CD14-positive monocyte (primary cell): ENCODE data around the gene KIAA0513. TPM values are rescaled to one million over a fixed set of nuclear protein-coding genes. Genes with fewer than 3 reads are reported as not detected.
A peak's percentile ranks its signal among the peaks of the same experiment; 100 is the strongest.

ENCODE experiments used
- DNase-seq, 3 donors: peaks; one replicate each; pipeline ENCODE4 v3.0.0-alpha.2; 2011 to 2022
- H2AFZ ChIP-seq: 2 replicates; pipeline ENCODE4 v1.6.0; 2012; ENCODE audit warnings: mild to moderate bottlenecking, low read depth, low read length, inconsistent platforms; ENCODE audit not compliant: insufficient read depth, poor library complexity, severe bottlenecking
- H3K27ac ChIP-seq, 2 donors: 1 replicate in 1 of 2; 2 replicates in 1 of 2; pipeline ENCODE4 v1.5.1; 2012 to 2013; ENCODE audit warnings: low read length in 2 of 2, control low read depth in 1 of 2, inconsistent platforms in 1 of 2, low read depth in 1 of 2, mild to moderate bottlenecking in 1 of 2
- H3K27me3 ChIP-seq, 2 donors: one replicate each; pipeline versions ENCODE4 v1.6.0 to v1.6.1; 2011 to 2013; ENCODE audit warnings: low read length in 2 of 2; ENCODE audit not compliant: control insufficient read depth in 2 of 2, insufficient read depth in 2 of 2
- H3K36me3 ChIP-seq, 2 donors: replicated peaks in 1 of 2; 1 replicate in 1 of 2; 2 replicates in 1 of 2; pipeline versions ENCODE4 v1.5.1 to v1.6.1; 2012 to 2013; ENCODE audit warnings: low read length in 2 of 2, control low read depth in 1 of 2, inconsistent platforms in 1 of 2, mild to moderate bottlenecking in 1 of 2; ENCODE audit not compliant: insufficient read depth in 2 of 2, control insufficient read depth in 1 of 2
- H3K4me1 ChIP-seq, 2 donors: 1 replicate in 1 of 2; 2 replicates in 1 of 2; pipeline versions ENCODE4 v1.5.1 to v1.6.1; 2012 to 2013; ENCODE audit warnings: low read length in 2 of 2, control low read depth in 1 of 2, inconsistent platforms in 1 of 2, mild to moderate bottlenecking in 1 of 2, moderate library complexity in 1 of 2; ENCODE audit not compliant: insufficient read depth in 2 of 2, control insufficient read depth in 1 of 2
- H3K4me2 ChIP-seq: replicated peaks from 2 replicates; pipeline ENCODE3; 2012; ENCODE audit warnings: low read length, moderate library complexity, mild to moderate bottlenecking; ENCODE audit not compliant: poor library complexity, severe bottlenecking; ENCODE audit errors: extremely low read depth
- H3K4me3 ChIP-seq, 3 experiments: fragments of 200-600 bp in 1 of 3; sonication (generic) in 1 of 3; replicated peaks in 1 of 3; 1 replicate in 2 of 3; 2 replicates in 1 of 3; pipeline ENCODE4 v1.5.1; 2011 to 2013; ENCODE audit warnings: low read length in 3 of 3, mild to moderate bottlenecking in 3 of 3, control low read depth in 2 of 3, low read depth in 2 of 3, inconsistent platforms in 1 of 3, moderate library complexity in 1 of 3
- H3K79me2 ChIP-seq: 2 replicates; pipeline ENCODE4 v1.6.0; 2012; ENCODE audit warnings: mild to moderate bottlenecking, control low read depth, inconsistent platforms, low read length, moderate library complexity; ENCODE audit not compliant: insufficient read depth
- H3K9ac ChIP-seq: 2 replicates; pipeline ENCODE4 v1.6.0; 2017; ENCODE audit warnings: low read length, mild to moderate bottlenecking; ENCODE audit not compliant: insufficient read depth, poor library complexity, severe bottlenecking
- H3K9me3 ChIP-seq, 2 donors: replicated peaks in 1 of 2; 1 replicate in 1 of 2; 2 replicates in 1 of 2; pipeline versions ENCODE4 v1.5.1 to v1.6.1; 2012 to 2013; ENCODE audit warnings: low read length in 2 of 2, control low read depth in 1 of 2; ENCODE audit not compliant: control insufficient read depth in 1 of 2, insufficient read depth in 1 of 2
- H4K20me1 ChIP-seq: 2 replicates; pipeline ENCODE4 v1.6.0; 2012; ENCODE audit warnings: mild to moderate bottlenecking, low read length, control low read depth, moderate library complexity; ENCODE audit not compliant: insufficient read depth
- H3K27ac Mint-ChIP-seq, 7 donors: one replicate each; pipeline ENCODE4 v1.8.0; 2020; ENCODE audit warnings: mild to moderate bottlenecking in 7 of 7, mixed read lengths in 7 of 7, moderate library complexity in 6 of 7, inconsistent platforms in 2 of 7
- H3K27me3 Mint-ChIP-seq, 3 donors: one replicate each; pipeline ENCODE4 v1.8.0; 2021 to 2022; ENCODE audit warnings: low read depth in 3 of 3, mild to moderate bottlenecking in 3 of 3, mixed read lengths in 3 of 3, moderate library complexity in 3 of 3, inconsistent platforms in 1 of 3
- H3K36me3 Mint-ChIP-seq, 2 donors: one replicate each; pipeline ENCODE4 v1.8.0; 2020; ENCODE audit warnings: mixed read lengths in 2 of 2, inconsistent platforms in 1 of 2, mild to moderate bottlenecking in 1 of 2
- H3K4me1 Mint-ChIP-seq: one replicate; pipeline ENCODE4 v1.8.0; 2020; ENCODE audit warnings: mild to moderate bottlenecking, mixed read lengths
- H3K4me3 Mint-ChIP-seq, 2 donors: one replicate each; pipeline ENCODE4 v1.8.0; 2020; ENCODE audit warnings: mild to moderate bottlenecking in 2 of 2, mixed read lengths in 2 of 2, moderate library complexity in 1 of 2
- H3K9me3 Mint-ChIP-seq, 7 donors: one replicate each; pipeline ENCODE4 v1.8.0; 2020 to 2022; ENCODE audit warnings: mixed read lengths in 7 of 7, mild to moderate bottlenecking in 6 of 7, moderate library complexity in 6 of 7, inconsistent platforms in 2 of 7
- CTCF ChIP-seq: fragments of 200-600 bp; IDR thresholded peaks from one replicate; pipeline ENCODE4 v1.8.0; 2022; ENCODE audit warnings: antibody characterized with exemption, mild to moderate bottlenecking
- WGBS: methylation state at CpG from one replicate; pipeline ENCODE4 v1.1.5; 2013; ENCODE audit warnings: missing lambda C conversion rate; ENCODE audit not compliant: insufficient coverage; 5-methylcytosine and 5-hydroxymethylcytosine counted together
- intact Hi-C, 2 donors: fragments of 100-400 bp; cut with micrococcal nuclease; formaldehyde crosslinking; loops; one replicate each; pipeline versions ENCODE4 v1.15.0 to v1.15.1; 2023
- polyA plus RNA-seq, 3 donors: library from polyadenylated mRNA; depleted of rRNA in 1 of 3; unstranded in 2 of 3; stranded (reverse) in 1 of 3; fragments of 300-500 nt in 2 of 3; fragments of >200 nt in 1 of 3; fragmentation: Illumina TruSeq in 2 of 3; gene quantifications; 1 replicate in 2 of 3; 2 replicates in 1 of 3; pipeline ENCODE4 v1.2.3, GENCODE V29; 2012 to 2021

KIAA0513 gene
- polyA plus RNA-seq, 3 donors = 21.4 to 77.5 (median 32.7) TPM

GRCh38 chr16:85062845-85063244, 35.2 kb downstream of the KIAA0513 start:
- no peak for TF ChIP-seq CTCF
- peaks cover 49 to 58% of the 10 kb centered on the region in 2 donors for H3K36me3 ChIP-seq
- Mint-ChIP-seq H3K4me1 (peaks cover 53% of the 10 kb centered on the region), H3K9me3 (no peaks in the 10 kb centered on the region), H3K27me3 (peaks cover 0 to 1% (median 0%) of the 10 kb centered on the region in 3 donors), H3K36me3 (peaks cover 68 to 85% of the 10 kb centered on the region in 2 donors), H3K4me3 (peak overlapping the region; percentile 58 to 85), H3K27ac (peak overlapping the region; percentile 94 to 99 (median 98))
- intact Hi-C loops = loop anchor here (2.0 to 5.0 kb wide), 3 partner anchors 16 to 80 kb away; partner anchors contain the start of gene KIAA0513 (in 1 of the 2)
- no peaks in the 10 kb centered on the region for H3K27me3 ChIP-seq
- peak overlapping the region in 1 of 3 experiments; percentile 55 for H3K4me3 ChIP-seq
- peak overlapping the region; percentile 57 for H3K4me2 ChIP-seq
- H3K79me2 ChIP-seq = peaks cover 86% of the 10 kb centered on the region
- 20% methylated on average over 8 of the region's 11 CpGs for WGBS
- peaks cover 49 to 56% of the 10 kb centered on the region in 2 donors for H3K4me1 ChIP-seq
- peaks cover 35% of the 10 kb centered on the region for H4K20me1 ChIP-seq
- peak overlapping the region; percentile 89 to 96 for H3K27ac ChIP-seq
- no peaks in the 10 kb centered on the region for H3K9me3 ChIP-seq
- H3K9ac ChIP-seq = peak overlapping the region; percentile 58
- peak; percentile 63 to 73 (median 70) for DNase-seq
- H2AFZ ChIP-seq = no peak overlapping the region

- Histone ChIP-seq H3K9me3 (no peaks in the 10 kb centered on the region), H3K27ac (peak overlapping the region; percentile 89 to 96), H3K36me3 (peaks cover 46 to 58% of the 10 kb centered on the region in 2 donors), H3K4me3 (no peak overlapping the region), H3K79me2 (peaks cover 74% of the 10 kb centered on the region), H4K20me1 (peaks cover 38% of the 10 kb centered on the region), H3K4me2 (no peak overlapping the region), H2AFZ (no peak overlapping the region), H3K9ac (no peak overlapping the region), H3K27me3 (no peaks in the 10 kb centered on the region), H3K4me1 (peaks cover 48 to 53% of the 10 kb centered on the region in 2 donors)
- Mint-ChIP-seq H3K27ac (peak overlapping the region; percentile 40 to 99 (median 78)), H3K4me3 (no peak overlapping the region), H3K4me1 (peaks cover 51% of the 10 kb centered on the region), H3K36me3 (peaks cover 63 to 85% of the 10 kb centered on the region in 2 donors), H3K27me3 (peaks cover 0 to 1% (median 0%) of the 10 kb centered on the region in 3 donors), H3K9me3 (no peaks in the 10 kb centered on the region)
- DNase-seq = no peak
- intact Hi-C loops = loop anchor here in 1 of 2 donors (5.0 kb wide), 1 partner anchor 37 kb away; the partner anchor contains the start of gene KIAA0513
- WGBS = 100% methylated on average over 2 of the region's 6 CpGs
- TF ChIP-seq CTCF = no peak
Observed at GRCh38 chr16:85064186-85064585, 36.6 kb downstream of the KIAA0513 start.
